SU-DHL-6 (cell line): ENCODE measurements around the gene CDC20.

Experiments used
- CTCF ChIP-seq: fragments of 200-600 bp; sonication (generic); IDR thresholded peaks from one replicate; pipeline ENCODE4 v1.5.1; 2017; ENCODE audit warnings: antibody characterized with exemption, mild to moderate bottlenecking, low read length, moderate library complexity; ENCODE audit not compliant: insufficient read depth, poor library complexity, severe bottlenecking
- EZH2phosphoT487 ChIP-seq: fragments of 200-600 bp; sonication (generic), shearing (Covaris generic); conservative IDR thresholded peaks from 2 replicates; pipeline ENCODE4 v1.6.1; 2018; ENCODE audit warnings: mild to moderate bottlenecking, antibody characterized with exemption, low read length, moderate library complexity, mixed read lengths

- no peak for TF ChIP-seq CTCF
- TF ChIP-seq EZH2phosphoT487 = no peak
These were observed 9.3 kb downstream of the CDC20 start, which contains the start of gene ELOVL1 for GRCh38 chr1:43367904-43368645.
